Measurements from ENCODE around the gene GAS1. TPM values are rescaled to one million over a fixed set of nuclear protein-coding genes. Genes with fewer than 3 reads are reported as not detected.

GAS1 gene
- total and polyA plus RNA-seq, 3 experiments from 2014 or later = 0.42 to 1.2 (median 0.55) TPM

DNA sequence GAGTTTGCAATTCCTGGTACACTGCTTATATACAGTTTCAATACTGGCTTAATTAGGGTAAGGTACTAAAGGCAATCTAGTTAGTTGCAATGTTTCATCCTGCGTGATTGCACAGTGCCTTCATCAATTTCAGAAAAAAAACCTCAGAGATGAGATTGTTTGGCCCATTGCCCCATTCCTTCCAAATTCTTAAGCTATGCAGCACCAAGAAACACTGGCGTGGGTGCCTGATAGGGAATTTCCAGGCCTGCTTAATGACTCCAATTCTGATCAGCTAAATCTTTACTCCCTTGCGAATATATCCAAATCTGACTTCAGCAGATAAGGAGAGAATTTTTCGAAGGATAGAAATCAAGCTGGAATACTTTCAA is 35.9 kb upstream of the GAS1 start:
- H3K9me3 Mint-ChIP-seq = no peaks in the 10 kb centered on the region
- H3K36me3 Mint-ChIP-seq = no peaks in the 10 kb centered on the region
- H3K4me1 ChIP-seq (ENCODE audit: insufficient read depth, low read length) = no peaks in the 10 kb centered on the region
- peaks cover 14% of the 10 kb centered on the region for H3K27me3 ChIP-seq (ENCODE audit: insufficient read depth, low read length, poor library complexity, severe bottlenecking)
- H3K27ac Mint-ChIP-seq = no peak overlapping the region
- CTCF ChIA-PET = no interaction called here
- no peak overlapping the region for H3K4me3 ChIP-seq (ENCODE audit: low read length)
- POLR2A ChIA-PET = no interaction called here
- no peaks in the 10 kb centered on the region for H3K36me3 ChIP-seq (ENCODE audit: insufficient read depth, low read length)
- H3K4me1 Mint-ChIP-seq = no peaks in the 10 kb centered on the region
- no peak overlapping the region for H3K4me3 Mint-ChIP-seq
- H3K9me3 ChIP-seq (ENCODE audit: low read length) = no peaks in the 10 kb centered on the region
- no peak overlapping the region for H3K27ac ChIP-seq (ENCODE audit: low read depth, low read length)
- DNase-seq = no peak
- peaks cover 9 to 29% of the 10 kb centered on the region in 2 donors for H3K27me3 Mint-ChIP-seq

DNA sequence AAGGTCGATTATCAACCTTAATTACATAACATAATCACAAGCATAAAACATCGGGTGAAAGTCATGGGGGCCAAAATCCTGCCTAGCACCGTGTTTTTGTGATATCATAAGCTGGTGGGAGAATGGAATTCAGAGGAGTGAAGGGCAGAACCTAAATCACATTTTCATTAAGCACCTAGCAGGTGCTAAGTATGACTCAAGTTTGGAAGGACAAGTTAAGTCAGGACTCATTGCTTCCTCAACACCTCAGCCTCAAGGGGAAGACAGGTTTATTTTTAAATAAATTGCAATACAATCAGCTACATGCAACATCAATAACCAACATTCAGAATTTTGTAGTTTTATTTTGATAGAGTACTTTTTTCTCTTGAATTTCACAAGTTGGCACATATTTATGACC is 33.5 kb upstream of the GAS1 start:
- POLR2A ChIA-PET = no interaction called here
- Mint-ChIP-seq H3K36me3 (no peaks in the 10 kb centered on the region), H3K4me3 (no peak overlapping the region), H3K27me3 (peaks cover 9 to 45% of the 10 kb centered on the region in 2 donors), H3K4me1 (no peaks in the 10 kb centered on the region), H3K27ac (no peak overlapping the region), H3K9me3 (no peaks in the 10 kb centered on the region)
- Histone ChIP-seq H3K4me1 (ENCODE audit: insufficient read depth, low read length) (no peaks in the 10 kb centered on the region), H3K4me3 (ENCODE audit: low read length) (no peak overlapping the region), H3K27me3 (ENCODE audit: insufficient read depth, low read length, poor library complexity, severe bottlenecking) (peaks cover 18% of the 10 kb centered on the region), H3K9me3 (ENCODE audit: low read length) (no peaks in the 10 kb centered on the region), H3K27ac (ENCODE audit: low read depth, low read length) (no peak overlapping the region), H3K36me3 (ENCODE audit: insufficient read depth, low read length) (no peaks in the 10 kb centered on the region)
- CTCF ChIA-PET = interaction anchor here (1.2 kb wide), 1 partner anchor 10 kb away, joined by 3 read pairs; no protein-coding TSS in a partner anchor
- DNase-seq = no peak

DNA sequence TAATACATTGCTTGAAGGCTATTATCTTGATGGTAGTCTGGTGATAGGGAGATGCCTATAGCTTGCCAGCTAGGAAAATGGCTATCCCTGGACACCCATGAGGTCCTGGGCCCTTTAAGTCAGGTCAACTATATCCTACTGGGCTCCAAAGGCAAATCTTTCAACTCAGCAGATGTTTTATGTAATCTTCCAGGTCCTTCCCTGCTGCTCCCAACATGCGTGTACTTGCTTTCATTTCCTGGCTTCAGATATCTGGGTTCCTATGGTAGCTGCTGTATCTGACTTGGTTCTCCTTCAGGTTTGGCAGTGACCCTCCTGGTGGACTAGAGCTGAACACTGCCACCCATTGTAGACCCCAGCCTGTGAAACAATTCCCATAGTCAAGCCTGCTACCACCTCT is 32.4 kb upstream of the GAS1 start:
- no peaks in the 10 kb centered on the region for H3K9me3 Mint-ChIP-seq
- ChIA-PET POLR2A (no interaction called here), CTCF (interaction anchor here (1.2 to 1.3 kb wide), 2 partner anchors 9 to 11 kb away, joined by 3 read pairs; no protein-coding TSS in a partner anchor)
- no peak overlapping the region for H3K27ac ChIP-seq (ENCODE audit: low read depth, low read length)
- no peak overlapping the region for H3K27ac Mint-ChIP-seq
- no peaks in the 10 kb centered on the region for H3K4me1 Mint-ChIP-seq
- H3K4me3 Mint-ChIP-seq = no peak overlapping the region
- H3K27me3 ChIP-seq (ENCODE audit: insufficient read depth, low read length, poor library complexity, severe bottlenecking) = peaks cover 18% of the 10 kb centered on the region
- H3K4me3 ChIP-seq (ENCODE audit: low read length) = no peak overlapping the region
- H3K9me3 ChIP-seq (ENCODE audit: low read length) = no peaks in the 10 kb centered on the region
- H3K36me3 ChIP-seq (ENCODE audit: insufficient read depth, low read length) = no peaks in the 10 kb centered on the region
- H3K27me3 Mint-ChIP-seq = peaks cover 9 to 45% of the 10 kb centered on the region in 2 donors
- DNase-seq = no peak
- H3K36me3 Mint-ChIP-seq = no peaks in the 10 kb centered on the region
- no peaks in the 10 kb centered on the region for H3K4me1 ChIP-seq (ENCODE audit: insufficient read depth, low read length)

DNA sequence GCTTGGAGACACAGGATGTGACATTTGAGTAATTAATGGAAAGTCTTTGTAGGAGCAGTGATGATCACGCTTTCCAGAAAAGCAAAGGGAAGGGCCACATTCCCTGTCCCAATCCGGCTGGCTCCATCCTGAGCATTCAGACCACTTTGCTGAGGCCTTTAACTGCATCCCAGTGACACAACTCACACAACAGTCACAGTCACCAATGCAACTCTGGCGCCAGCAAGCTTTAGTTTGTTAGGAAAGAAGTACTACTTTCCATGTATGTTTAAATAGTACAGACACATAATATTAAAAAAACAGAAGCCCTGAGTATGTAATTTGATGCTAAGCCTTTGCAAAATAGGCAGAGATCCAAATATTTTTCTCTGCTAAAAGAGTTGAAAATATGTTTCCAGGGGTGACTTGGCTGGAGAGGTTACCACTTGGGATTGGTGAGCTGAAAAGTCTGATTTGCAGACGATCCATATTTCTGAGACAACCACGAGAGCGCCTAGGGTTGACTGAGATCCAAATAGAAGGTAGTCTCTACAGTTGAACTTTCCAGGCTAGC is 31.7 kb upstream of the GAS1 start:
- H3K27ac ChIP-seq (ENCODE audit: low read depth, low read length) = no peak overlapping the region
- no peaks in the 10 kb centered on the region for H3K4me1 ChIP-seq (ENCODE audit: insufficient read depth, low read length)
- no peaks in the 10 kb centered on the region for H3K36me3 ChIP-seq (ENCODE audit: insufficient read depth, low read length)
- Mint-ChIP-seq H3K4me1 (no peaks in the 10 kb centered on the region), H3K36me3 (no peaks in the 10 kb centered on the region), H3K27me3 (peaks cover 11 to 47% of the 10 kb centered on the region in 2 donors), H3K9me3 (no peaks in the 10 kb centered on the region), H3K27ac (no peak overlapping the region), H3K4me3 (no peak overlapping the region)
- ChIA-PET POLR2A (no interaction called here), CTCF (interaction anchor here (1.3 kb wide), 1 partner anchor 10 kb away, joined by 3 read pairs; no protein-coding TSS in a partner anchor)
- no peaks in the 10 kb centered on the region for H3K9me3 ChIP-seq (ENCODE audit: low read length)
- no peak overlapping the region for H3K4me3 ChIP-seq (ENCODE audit: low read length)
- DNase-seq = no peak
- H3K27me3 ChIP-seq (ENCODE audit: insufficient read depth, low read length, poor library complexity, severe bottlenecking) = peaks cover 18% of the 10 kb centered on the region

DNA sequence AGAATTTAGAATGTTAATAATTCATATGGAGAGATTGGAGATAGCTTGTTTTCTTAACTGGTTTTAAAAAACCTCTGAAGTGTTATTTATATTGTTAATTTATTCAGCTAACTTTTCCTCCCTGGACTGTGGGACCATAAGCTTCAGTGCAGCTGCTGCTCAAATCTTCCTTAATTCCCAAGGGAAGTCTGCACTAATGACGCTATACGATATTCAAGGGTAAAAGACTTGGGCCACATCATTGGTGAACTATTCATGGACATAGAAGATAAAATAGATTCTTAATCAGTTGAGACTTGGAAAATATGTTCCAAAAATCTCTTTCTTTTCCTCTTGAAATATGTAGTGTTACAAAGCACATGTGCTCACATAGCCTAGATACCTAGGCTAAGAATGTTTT is 31.1 kb upstream of the GAS1 start:
- ChIA-PET CTCF (no interaction called here), POLR2A (no interaction called here)
- peaks cover 11 to 53% of the 10 kb centered on the region in 2 donors for H3K27me3 Mint-ChIP-seq

DNA sequence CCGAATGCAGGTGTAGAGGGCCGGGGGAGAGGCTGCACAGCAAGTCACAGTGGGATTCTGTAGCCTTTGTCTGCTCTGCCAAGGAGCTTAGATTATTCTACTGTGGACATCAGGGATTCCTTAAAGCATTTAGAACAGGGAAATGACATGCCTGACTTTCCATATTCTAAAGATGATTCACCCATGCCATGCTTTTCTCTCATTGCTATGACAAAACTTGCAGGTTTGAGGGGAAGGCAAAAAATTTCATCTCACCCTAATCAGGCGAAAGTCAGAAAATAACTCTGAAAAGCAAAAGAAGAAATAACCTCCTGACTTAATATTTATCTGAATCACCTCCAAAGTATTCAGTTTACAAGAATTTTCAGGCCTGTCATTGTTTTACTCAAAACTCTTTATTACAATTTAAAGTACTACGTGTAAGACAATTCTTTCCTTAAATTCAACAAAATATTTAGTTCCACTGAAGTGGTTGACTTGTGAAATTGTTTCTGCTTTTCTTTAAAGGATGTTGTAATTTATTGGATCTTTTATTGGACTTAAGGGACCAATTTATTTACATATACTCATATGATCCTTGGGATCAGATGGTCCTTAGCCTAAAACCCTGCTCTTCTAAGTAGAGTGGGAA is 30.0 kb upstream of the GAS1 start:
- peaks cover 12 to 54% of the 10 kb centered on the region in 2 donors for H3K27me3 Mint-ChIP-seq
- no peaks in the 10 kb centered on the region for H3K9me3 ChIP-seq (ENCODE audit: low read length)
- no peaks in the 10 kb centered on the region for H3K4me1 ChIP-seq (ENCODE audit: insufficient read depth, low read length)
- no peak overlapping the region for H3K27ac ChIP-seq (ENCODE audit: low read depth, low read length)
- no peaks in the 10 kb centered on the region for H3K9me3 Mint-ChIP-seq
- H3K4me3 ChIP-seq (ENCODE audit: low read length) = no peak overlapping the region
- H3K36me3 Mint-ChIP-seq = no peaks in the 10 kb centered on the region
- H3K36me3 ChIP-seq (ENCODE audit: insufficient read depth, low read length) = no peaks in the 10 kb centered on the region
- no peaks in the 10 kb centered on the region for H3K4me1 Mint-ChIP-seq
- no peak overlapping the region for H3K4me3 Mint-ChIP-seq
- no peak for DNase-seq
- H3K27ac Mint-ChIP-seq = no peak overlapping the region
- peaks cover 10% of the 10 kb centered on the region for H3K27me3 ChIP-seq (ENCODE audit: insufficient read depth, low read length, poor library complexity, severe bottlenecking)
- ChIA-PET CTCF (no interaction called here), POLR2A (no interaction called here)

More for the DNA sequence above, 31.1 kb upstream of the GAS1 start:
- H3K27ac Mint-ChIP-seq = no peak overlapping the region
- Histone ChIP-seq H3K4me3 (ENCODE audit: low read length) (no peak overlapping the region), H3K27me3 (ENCODE audit: insufficient read depth, low read length, poor library complexity, severe bottlenecking) (peaks cover 18% of the 10 kb centered on the region), H3K27ac (ENCODE audit: low read depth, low read length) (no peak overlapping the region), H3K4me1 (ENCODE audit: insufficient read depth, low read length) (no peaks in the 10 kb centered on the region), H3K36me3 (ENCODE audit: insufficient read depth, low read length) (no peaks in the 10 kb centered on the region), H3K9me3 (ENCODE audit: low read length) (no peaks in the 10 kb centered on the region)
- H3K4me1 Mint-ChIP-seq = no peaks in the 10 kb centered on the region
- no peak for DNase-seq
- H3K9me3 Mint-ChIP-seq = no peaks in the 10 kb centered on the region
- no peaks in the 10 kb centered on the region for H3K36me3 Mint-ChIP-seq
- no peak overlapping the region for H3K4me3 Mint-ChIP-seq

DNA sequence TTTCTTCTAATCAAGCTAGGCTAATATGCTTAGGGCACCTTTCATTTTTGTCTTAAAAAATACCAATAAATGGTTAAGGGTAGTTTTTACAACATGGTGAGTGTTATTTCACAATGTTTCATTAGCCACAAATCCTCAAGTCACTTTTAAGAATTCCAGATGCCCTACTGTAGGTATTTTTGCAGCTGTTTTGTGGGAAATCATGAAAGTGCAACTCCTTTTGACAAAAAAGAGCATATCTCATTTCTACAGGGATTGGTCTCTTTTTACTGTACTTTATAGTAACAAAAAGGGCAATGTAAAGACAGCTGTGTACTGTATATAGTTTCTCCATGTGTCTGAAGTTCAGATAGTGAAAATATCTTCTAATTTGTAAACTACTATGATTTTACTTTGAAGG is 28.3 kb upstream of the GAS1 start:
- DNase-seq = no peak
- Mint-ChIP-seq H3K4me1 (no peaks in the 10 kb centered on the region), H3K4me3 (no peak overlapping the region), H3K9me3 (no peaks in the 10 kb centered on the region), H3K36me3 (no peaks in the 10 kb centered on the region), H3K27ac (no peak overlapping the region), H3K27me3 (peaks cover 15 to 50% of the 10 kb centered on the region in 2 donors)
- ChIA-PET CTCF (no interaction called here), POLR2A (no interaction called here)
- Histone ChIP-seq H3K27ac (ENCODE audit: low read depth, low read length) (no peak overlapping the region), H3K9me3 (ENCODE audit: low read length) (no peaks in the 10 kb centered on the region), H3K4me1 (ENCODE audit: insufficient read depth, low read length) (no peaks in the 10 kb centered on the region), H3K36me3 (ENCODE audit: insufficient read depth, low read length) (no peaks in the 10 kb centered on the region), H3K4me3 (ENCODE audit: low read length) (no peak overlapping the region), H3K27me3 (ENCODE audit: insufficient read depth, low read length, poor library complexity, severe bottlenecking) (peaks cover 9% of the 10 kb centered on the region)

DNA sequence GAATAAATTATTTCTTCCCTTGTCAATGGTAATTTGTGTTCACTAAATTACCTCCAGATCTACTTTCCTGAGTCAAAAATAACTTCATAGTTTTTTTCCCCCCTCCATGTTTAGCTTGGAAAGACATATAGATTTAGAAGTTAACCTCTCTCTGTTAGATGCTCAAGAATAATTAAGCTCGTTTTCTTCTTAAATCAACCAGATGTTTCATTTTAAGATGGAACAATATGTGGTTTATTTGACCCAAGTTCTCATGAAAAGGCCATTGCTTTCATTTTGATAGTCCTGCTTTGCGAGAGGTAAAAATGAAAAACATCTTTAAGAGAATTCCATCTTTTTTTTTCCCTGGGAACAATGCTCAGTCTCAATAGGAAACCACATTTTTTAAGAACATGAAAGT is 27.7 kb upstream of the GAS1 start:
- no peaks in the 10 kb centered on the region for H3K36me3 ChIP-seq (ENCODE audit: insufficient read depth, low read length)
- POLR2A ChIA-PET = no interaction called here
- no peak overlapping the region for H3K4me3 Mint-ChIP-seq
- H3K27ac Mint-ChIP-seq = no peak overlapping the region
- no peak overlapping the region for H3K4me3 ChIP-seq (ENCODE audit: low read length)
- no peak overlapping the region for H3K27ac ChIP-seq (ENCODE audit: low read depth, low read length)
- H3K27me3 Mint-ChIP-seq = peaks cover 16 to 54% of the 10 kb centered on the region in 2 donors
- no peaks in the 10 kb centered on the region for H3K4me1 Mint-ChIP-seq
- H3K4me1 ChIP-seq (ENCODE audit: insufficient read depth, low read length) = no peaks in the 10 kb centered on the region
- H3K9me3 ChIP-seq (ENCODE audit: low read length) = no peaks in the 10 kb centered on the region
- DNase-seq = no peak
- peaks cover 9% of the 10 kb centered on the region for H3K27me3 ChIP-seq (ENCODE audit: insufficient read depth, low read length, poor library complexity, severe bottlenecking)
- CTCF ChIA-PET = no interaction called here
- H3K9me3 Mint-ChIP-seq = no peaks in the 10 kb centered on the region
- H3K36me3 Mint-ChIP-seq = no peaks in the 10 kb centered on the region
